Measurements from ENCODE around the gene CR2.

DNA sequence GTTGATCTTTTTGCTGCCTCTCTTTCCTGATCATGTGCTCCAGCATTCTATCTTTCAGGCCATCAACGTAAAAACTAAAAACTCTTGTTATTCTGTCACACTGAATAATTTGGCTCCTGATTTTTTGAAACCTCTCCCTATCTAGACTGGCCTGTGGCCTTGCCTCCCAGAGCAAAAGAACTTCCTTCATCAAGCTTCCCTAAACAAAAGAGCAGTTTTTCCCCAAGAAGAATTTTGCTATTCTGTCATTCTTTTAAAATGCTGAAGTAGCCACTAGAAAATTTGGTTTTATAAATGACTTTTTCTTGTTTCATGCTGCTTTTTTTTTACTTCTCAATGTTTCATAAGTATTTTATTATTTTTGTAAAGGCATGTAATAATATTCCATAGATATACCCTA is 37.1 kb upstream of the CR2 start:
- TF ChIP-seq, protein P1, sequence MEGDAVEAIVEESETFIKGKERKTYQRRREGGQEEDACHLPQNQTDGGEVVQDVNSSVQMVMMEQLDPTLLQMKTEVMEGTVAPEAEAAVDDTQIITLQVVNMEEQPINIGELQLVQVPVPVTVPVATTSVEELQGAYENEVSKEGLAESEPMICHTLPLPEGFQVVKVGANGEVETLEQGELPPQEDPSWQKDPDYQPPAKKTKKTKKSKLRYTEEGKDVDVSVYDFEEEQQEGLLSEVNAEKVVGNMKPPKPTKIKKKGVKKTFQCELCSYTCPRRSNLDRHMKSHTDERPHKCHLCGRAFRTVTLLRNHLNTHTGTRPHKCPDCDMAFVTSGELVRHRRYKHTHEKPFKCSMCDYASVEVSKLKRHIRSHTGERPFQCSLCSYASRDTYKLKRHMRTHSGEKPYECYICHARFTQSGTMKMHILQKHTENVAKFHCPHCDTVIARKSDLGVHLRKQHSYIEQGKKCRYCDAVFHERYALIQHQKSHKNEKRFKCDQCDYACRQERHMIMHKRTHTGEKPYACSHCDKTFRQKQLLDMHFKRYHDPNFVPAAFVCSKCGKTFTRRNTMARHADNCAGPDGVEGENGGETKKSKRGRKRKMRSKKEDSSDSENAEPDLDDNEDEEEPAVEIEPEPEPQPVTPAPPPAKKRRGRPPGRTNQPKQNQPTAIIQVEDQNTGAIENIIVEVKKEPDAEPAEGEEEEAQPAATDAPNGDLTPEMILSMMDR (IDR thresholded peaks at IDR 0.05) = no peak
- TF ChIP-seq EZH2 (IDR thresholded peaks at IDR 0.05) = no peak
